ENCODE measurements around the gene ITGA3.
"Not testable (repeated sequence)": the region's sequence is repeated elsewhere in the genome, so short reads cannot be mapped to it uniquely, and the experiment has no call there.

ITGA3 gene

GRCh38 chr17:50058296-50058953, 2.5 kb downstream of the ITGA3 start:
- no peak for DNase-seq
- Histone ChIP-seq H3K36me3 (no peaks in the 10 kb centered on the region), H3K27ac (peak overlapping the region; percentile 97 to 99), H3K4me3 (peak overlapping the region; percentile 88 to 95), H3K9me3 (no peaks in the 10 kb centered on the region), H3K4me1 (peaks cover 0 to 81% (median 72%) of the 10 kb centered on the region in 4 donors), H3K27me3 (no peaks in the 10 kb centered on the region)
- TF ChIP-seq CTCF (IDR thresholded peaks at IDR 0.05), result no peak
- intact Hi-C loops (cut with DNase I; ENCODE audit: low total_unique reads), result no loop called here

- no peak for TF ChIP-seq CTCF (IDR thresholded peaks at IDR 0.05)
- Histone ChIP-seq H3K4me3 (peak overlapping the region; percentile 88 to 95), H3K9me3 (no peaks in the 10 kb centered on the region), H3K27ac (peak overlapping the region; percentile 97 to 99), H3K36me3 (no peaks in the 10 kb centered on the region), H3K27me3 (no peaks in the 10 kb centered on the region), H3K4me1 (peaks cover 0 to 85% (median 75%) of the 10 kb centered on the region in 4 donors)
- intact Hi-C loops (cut with DNase I; ENCODE audit: low total_unique reads), result no loop called here
- DNase-seq, result no peak
Measured at GRCh38 chr17:50059256-50059655, 3.3 kb downstream of the ITGA3 start.

- H3K27ac ChIP-seq, result peak overlapping the region; percentile 97 to 99
- peaks cover 0 to 85% (median 75%) of the 10 kb centered on the region in 4 donors for H3K4me1 ChIP-seq
- intact Hi-C loops (cut with DNase I; ENCODE audit: low total_unique reads), result loop anchor here (5.0 kb wide), 1 partner anchor 33 kb away; no protein-coding TSS in a partner anchor
- TF ChIP-seq CTCF (IDR thresholded peaks at IDR 0.05), result peak in 1 of 2 experiments; percentile 9
- no peaks in the 10 kb centered on the region for H3K36me3 ChIP-seq
- H3K4me3 ChIP-seq, result peak overlapping the region; percentile 88 to 95
- no peaks in the 10 kb centered on the region for H3K27me3 ChIP-seq
- no peaks in the 10 kb centered on the region for H3K9me3 ChIP-seq
- DNase-seq, result peak; percentile 75 to 96
Measured at GRCh38 chr17:50059759-50060273, 3.9 kb downstream of the ITGA3 start.

- no peaks in the 10 kb centered on the region for H3K27me3 ChIP-seq
- peaks cover 0 to 91% (median 86%) of the 10 kb centered on the region in 4 donors for H3K4me1 ChIP-seq
- no peaks in the 10 kb centered on the region for H3K9me3 ChIP-seq
- DNase-seq, result peak; percentile 85 to 97
- peak overlapping the region; percentile 97 to 99 for H3K27ac ChIP-seq
- intact Hi-C loops (cut with DNase I; ENCODE audit: low total_unique reads), result loop anchor here (5.0 kb wide), 1 partner anchor 34 kb away; no protein-coding TSS in a partner anchor
- no peak for TF ChIP-seq CTCF (IDR thresholded peaks at IDR 0.05)
- H3K36me3 ChIP-seq, result no peaks in the 10 kb centered on the region
- H3K4me3 ChIP-seq, result peak overlapping the region; percentile 88 to 95
Measured at GRCh38 chr17:50060951-50061712, 5.2 kb downstream of the ITGA3 start.

- H3K27me3 ChIP-seq, result not testable (repeated sequence)
Measured at GRCh38 chr17:50061713-50062045, 5.8 kb downstream of the ITGA3 start.

More at GRCh38 chr17:50061713-50062045, 5.8 kb downstream of the ITGA3 start:
- Histone ChIP-seq H3K27ac (peak overlapping the region; percentile 97 to 99), H3K4me1 (peaks cover 0 to 95% (median 90%) of the 10 kb centered on the region in 4 donors), H3K4me3 (peak overlapping the region; percentile 14 to 95)
- H3K9me3 ChIP-seq, DNase-seq, H3K36me3 ChIP-seq: not testable (repeated sequence)
- intact Hi-C loops (cut with DNase I; ENCODE audit: low total_unique reads), result loop anchor here (5.0 kb wide), 1 partner anchor 34 kb away; no protein-coding TSS in a partner anchor

Measured in tibial artery (tissue), 4 donors.